Kidney (tissue), 14 donors: ENCODE data around the gene MRTFB. TPM values are rescaled to one million over a fixed set of nuclear protein-coding genes. Genes with fewer than 3 reads are reported as not detected.
A peak's percentile ranks its signal among the peaks of the same experiment; 100 is the strongest.
"Not testable (repeated sequence)": the region's sequence is repeated elsewhere in the genome, so short reads cannot be mapped to it uniquely, and the experiment has no call there.

Source experiments
- DNase-seq, 5 donors: peaks; one replicate each; pipeline ENCODE4 v3.0.0-alpha.2; 2013 to 2020
- FAIRE-seq: peaks from 2 replicates; lab custom pipeline; 2012; peaks lifted over from hg19 to GRCh38; lab: Jason Lieb, UNC
- H3K27ac ChIP-seq, 2 donors: one replicate each; pipeline ENCODE4 v1.7.0; 2013; ENCODE audit warnings: low read depth in 2 of 2, low read length in 2 of 2, inconsistent platforms in 1 of 2
- H3K27me3 ChIP-seq: one replicate; pipeline ENCODE4 v1.7.1; 2013; ENCODE audit warnings: low read length, inconsistent platforms; ENCODE audit not compliant: control insufficient read depth, insufficient read depth
- H3K36me3 ChIP-seq, 3 donors: one replicate each; pipeline versions ENCODE4 v1.7.0 to v1.7.1; 2013; ENCODE audit warnings: low read length in 3 of 3, control low read depth in 1 of 3, inconsistent platforms in 1 of 3; ENCODE audit not compliant: insufficient read depth in 3 of 3, control insufficient read depth in 2 of 3
- H3K4me1 ChIP-seq, 3 donors: one replicate each; pipeline versions ENCODE4 v1.7.0 to v1.7.1; 2013; ENCODE audit warnings: low read length in 3 of 3, inconsistent platforms in 1 of 3, low read depth in 1 of 3; ENCODE audit not compliant: control insufficient read depth in 2 of 3, insufficient read depth in 2 of 3
- H3K4me3 ChIP-seq, 3 donors: one replicate each; pipeline versions ENCODE4 v1.7.0 to v1.8.1; 2013; ENCODE audit warnings: low read length in 3 of 3, control low read depth in 1 of 3, inconsistent platforms in 1 of 3
- H3K9ac ChIP-seq, 3 donors: one replicate each; pipeline versions ENCODE4 v1.7.0 to v1.7.1; 2013; ENCODE audit warnings: low read length in 3 of 3, control low read depth in 1 of 3, inconsistent platforms in 1 of 3
- H3K9me3 ChIP-seq, 3 donors: one replicate each; pipeline versions ENCODE4 v1.7.0 to v1.7.1; 2013; ENCODE audit warnings: low read length in 3 of 3, control low read depth in 1 of 3, inconsistent platforms in 1 of 3; ENCODE audit not compliant: control insufficient read depth in 2 of 3, insufficient read depth in 1 of 3
- CTCF ChIP-seq: IDR thresholded peaks from 3 replicates; pipeline ENCODE4 v1.5.1; 2012; ENCODE audit warnings: mild to moderate bottlenecking, moderate library complexity, borderline replicate concordance; ENCODE audit not compliant: insufficient read depth; ENCODE audit errors: extremely low read depth
- intact Hi-C: fragments of 100-400 bp; cut with DNase I; formaldehyde crosslinking; loops from one replicate; pipeline ENCODE4 v1.11.1; 2022
- polyA plus RNA-seq: library from polyadenylated mRNA; stranded (reverse); fragments of 350-450 nt; fragmentation: Illumina TruSeq; extraction: RNeasy Lipid Tissue Mini Kit (QIAGEN cat#74804); gene quantifications from one replicate; pipeline ENCODE4 v1.2.3, GENCODE V29; 2014; ENCODE audit warnings: low read depth, low replicate concordance; ENCODE audit not compliant: insufficient read depth
- total RNA-seq: library from RNA; stranded (reverse); fragmentation: NEBNext Ultra II Directional; extraction: Animal tissue kit (Norgen Biotek cat#: 25700); gene quantifications from one replicate; pipeline ENCODE4 v1.2.1, GENCODE V29; 2021
- donor health status: control.
- donor health status: control.
- donor health status: control.
- donor health status: control.
- donor health status: control.
- donor health status: DM: yes; HTN: yes; CAD: no.
- donor health status: Normal renal cell carcinoma (clear cell type).

The MRTFB gene
- total and polyA plus RNA-seq, 2 donors from 2014 or later: 5.1 to 51.0 TPM

GRCh38 chr16:14043278-14043677 lies 27.8 kb upstream of the MRTFB start:
- DNase-seq: no peak
- Histone ChIP-seq H3K9ac (no peak overlapping the region), H3K4me1 (no peaks in the 10 kb centered on the region), H3K9me3 (peaks cover 0 to 5% (median 0%) of the 10 kb centered on the region in 3 donors), H3K27ac (no peak overlapping the region), H3K4me3 (no peak overlapping the region), H3K27me3 (no peaks in the 10 kb centered on the region), H3K36me3 (no peaks in the 10 kb centered on the region)
- FAIRE-seq: no peak
- TF ChIP-seq CTCF: no peak
- intact Hi-C loops: no loop called here

DNA sequence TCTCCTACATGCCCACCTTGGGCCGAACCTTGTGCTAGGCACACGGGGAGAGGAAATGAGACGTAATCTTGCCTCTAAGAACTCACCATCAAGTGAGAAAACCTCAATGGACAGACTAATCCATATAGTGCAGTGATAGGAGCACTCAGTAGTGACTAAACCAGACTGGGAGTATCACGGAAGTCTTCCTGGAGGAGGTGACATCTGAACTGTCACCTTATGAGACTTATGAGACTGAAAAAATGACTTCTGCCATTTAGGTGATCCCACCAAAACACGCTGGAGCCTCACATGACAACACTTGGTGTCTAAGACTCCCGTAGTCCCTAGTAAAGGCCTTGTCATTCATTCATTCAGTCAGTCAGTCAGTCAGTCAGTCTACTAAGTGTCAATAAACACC lies 27.3 kb upstream of the MRTFB start:
- intact Hi-C loops: no loop called here
- Histone ChIP-seq H3K36me3 (no peaks in the 10 kb centered on the region), H3K9ac (no peak overlapping the region), H3K27me3 (no peaks in the 10 kb centered on the region), H3K4me1 (no peaks in the 10 kb centered on the region), H3K27ac (no peak overlapping the region), H3K9me3 (peaks cover 0 to 5% (median 0%) of the 10 kb centered on the region in 3 donors), H3K4me3 (no peak overlapping the region)
- DNase-seq (no peak), FAIRE-seq (no peak)
- no peak for TF ChIP-seq CTCF

GRCh38 chr16:14047121-14047859 lies 23.8 kb upstream of the MRTFB start:
- FAIRE-seq, H3K4me3 ChIP-seq, H3K27ac ChIP-seq, H3K9me3 ChIP-seq, H3K36me3 ChIP-seq, H3K4me1 ChIP-seq, DNase-seq, H3K27me3 ChIP-seq, intact Hi-C loops, H3K9ac ChIP-seq: not testable (repeated sequence)

- Histone ChIP-seq H3K27me3 (no peaks in the 10 kb centered on the region), H3K9ac (no peak overlapping the region), H3K27ac (no peak overlapping the region), H3K4me3 (no peak overlapping the region), H3K9me3 (no peaks in the 10 kb centered on the region), H3K4me1 (no peaks in the 10 kb centered on the region), H3K36me3 (no peaks in the 10 kb centered on the region)
- TF ChIP-seq CTCF: no peak
- DNase-seq (peak in 1 of 5 donors; percentile 35), FAIRE-seq (no peak)
- intact Hi-C loops: no loop called here
Measured at GRCh38 chr16:14050291-14051027, 20.7 kb upstream of the MRTFB start.
